Activated CD8-positive, alpha-beta memory T cell treated with anti-CD3 and anti-CD28 coated beads for 1 hour (primary cell): ENCODE results near the gene PPP1R14C.
"Not testable (repeated sequence)": the region's sequence is repeated elsewhere in the genome, so short reads cannot be mapped to it uniquely, and the experiment has no call there.

Experiments
- DNase-seq, 2 donors: peaks; one replicate each; pipeline ENCODE4 v3.0.0-alpha.2; 2020; ENCODE audit warnings: low read depth in 1 of 2; ENCODE audit errors: extremely low read depth in 1 of 2

PPP1R14C gene

DNA sequence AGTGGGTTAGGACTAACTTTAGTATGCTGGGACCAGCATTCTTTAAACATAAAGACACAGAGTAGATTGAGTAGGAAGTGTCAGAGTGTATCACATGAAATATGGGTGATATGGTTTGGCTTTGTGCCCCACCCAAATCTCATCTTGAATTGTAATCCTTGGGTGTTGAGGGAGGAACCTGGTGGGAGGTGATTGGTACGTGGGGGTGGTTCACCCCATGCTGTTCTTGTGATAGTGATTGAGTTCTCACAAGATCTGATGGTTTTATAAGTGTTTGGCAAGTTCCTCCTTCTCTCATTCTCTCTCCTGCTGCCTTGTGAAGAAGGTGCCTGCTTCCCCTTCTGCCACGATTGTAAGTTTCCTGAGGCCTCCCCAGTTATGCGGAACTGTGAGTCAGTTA lies 5.1 kb upstream of the PPP1R14C start:
- DNase-seq, result not testable (repeated sequence)

DNA sequence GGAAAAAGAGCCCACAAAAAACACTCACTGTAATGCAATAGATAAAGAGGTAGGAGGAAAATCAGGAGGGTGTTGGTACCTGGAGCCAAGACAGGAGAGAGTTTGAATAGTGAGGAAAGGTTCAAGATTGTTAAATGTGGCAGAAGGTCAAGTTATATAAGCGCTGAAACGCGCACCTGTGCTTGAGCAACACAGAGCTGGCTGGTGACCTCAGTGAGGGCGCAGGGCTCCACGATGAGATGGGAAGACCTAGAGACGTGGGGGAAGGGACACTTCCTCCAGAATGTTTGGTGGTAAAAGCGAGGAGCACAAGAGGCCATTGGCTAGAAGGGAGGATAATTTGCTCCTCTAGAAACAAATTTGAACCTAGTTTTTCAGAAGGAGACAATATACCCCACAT lies 4.2 kb upstream of the PPP1R14C start:
- DNase-seq, result no peak

DNA sequence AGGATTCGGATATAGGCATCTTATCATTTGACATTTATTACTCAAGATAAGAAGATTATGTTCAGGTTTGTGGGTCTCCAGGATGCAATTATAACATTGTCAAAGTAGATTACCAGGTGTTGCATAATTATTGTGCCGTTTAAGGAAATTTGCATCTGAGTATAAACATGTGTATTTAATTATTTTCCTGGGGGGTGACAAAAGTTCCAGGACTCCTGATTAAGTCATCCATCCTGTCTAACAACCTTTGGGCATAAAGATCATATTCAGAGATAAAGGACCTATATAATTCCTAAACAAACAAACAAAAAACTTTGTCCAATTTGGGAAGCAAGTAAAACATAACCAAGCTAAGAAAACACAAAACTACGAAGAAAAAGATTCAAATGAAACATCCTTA lies 3.3 kb upstream of the PPP1R14C start:
- no peak for DNase-seq

DNA sequence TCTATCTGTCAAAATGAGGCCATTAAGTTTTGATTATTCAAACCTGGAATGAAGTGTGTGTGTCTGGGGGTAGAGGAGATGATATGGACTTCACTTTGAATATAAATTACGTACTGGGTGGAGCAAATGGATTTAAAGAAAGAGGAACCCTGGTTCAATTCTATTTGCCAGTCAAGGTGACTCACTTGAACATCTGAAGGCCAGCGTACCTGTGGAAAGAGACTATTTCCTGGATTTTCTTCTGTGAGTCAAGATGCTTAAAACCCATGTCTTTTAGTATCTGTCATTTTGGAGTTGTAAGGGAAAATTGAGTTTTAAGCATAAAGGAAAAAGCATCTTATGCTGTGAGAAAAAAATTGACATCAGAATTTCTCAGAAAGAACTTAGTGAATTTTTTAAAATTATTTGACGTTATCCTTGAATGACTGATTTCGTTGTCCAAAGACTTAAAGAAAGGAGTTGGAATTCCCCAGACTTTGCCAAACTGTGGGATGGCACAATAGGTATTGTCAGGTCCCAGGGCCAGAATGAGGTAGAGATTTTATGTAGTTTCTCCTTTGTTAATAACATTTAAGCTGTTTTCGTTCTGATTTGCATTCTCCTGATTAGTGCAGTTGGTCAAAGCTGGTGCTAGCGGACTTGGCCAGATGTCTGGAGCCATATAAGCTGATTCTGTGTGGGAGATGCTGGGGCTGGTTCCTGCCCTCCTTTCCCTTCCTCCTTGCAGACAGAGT lies 2.4 kb upstream of the PPP1R14C start:
- no peak for DNase-seq

DNA sequence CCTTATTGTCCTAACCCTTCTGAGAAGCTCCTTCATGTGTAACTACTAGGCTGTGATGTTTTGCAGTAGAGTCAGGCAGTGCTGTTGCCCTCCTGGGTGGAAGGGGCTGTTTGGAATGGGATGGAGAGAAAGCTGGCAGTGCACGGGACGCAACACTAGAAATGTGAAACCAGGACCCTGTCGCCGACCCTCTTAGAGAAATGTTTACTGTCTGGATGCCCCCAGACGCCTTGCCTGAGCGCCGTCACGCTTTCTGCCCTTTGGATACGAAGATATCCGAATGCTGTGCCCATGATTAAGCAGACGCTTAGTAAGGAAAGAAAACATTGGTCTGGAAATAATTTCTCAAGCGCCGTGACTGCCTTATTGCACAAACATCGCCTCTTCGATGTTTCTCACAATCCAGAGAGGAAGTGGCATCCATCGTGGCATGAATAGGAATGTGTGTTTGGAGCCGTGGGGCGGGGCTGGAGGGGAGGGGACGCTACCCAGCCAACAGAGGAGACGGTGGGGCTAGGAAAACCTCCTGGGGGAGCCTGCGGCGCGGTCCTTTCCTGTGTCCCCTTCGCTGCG lies 661 bp upstream of the PPP1R14C start:
- DNase-seq, result no peak

DNA sequence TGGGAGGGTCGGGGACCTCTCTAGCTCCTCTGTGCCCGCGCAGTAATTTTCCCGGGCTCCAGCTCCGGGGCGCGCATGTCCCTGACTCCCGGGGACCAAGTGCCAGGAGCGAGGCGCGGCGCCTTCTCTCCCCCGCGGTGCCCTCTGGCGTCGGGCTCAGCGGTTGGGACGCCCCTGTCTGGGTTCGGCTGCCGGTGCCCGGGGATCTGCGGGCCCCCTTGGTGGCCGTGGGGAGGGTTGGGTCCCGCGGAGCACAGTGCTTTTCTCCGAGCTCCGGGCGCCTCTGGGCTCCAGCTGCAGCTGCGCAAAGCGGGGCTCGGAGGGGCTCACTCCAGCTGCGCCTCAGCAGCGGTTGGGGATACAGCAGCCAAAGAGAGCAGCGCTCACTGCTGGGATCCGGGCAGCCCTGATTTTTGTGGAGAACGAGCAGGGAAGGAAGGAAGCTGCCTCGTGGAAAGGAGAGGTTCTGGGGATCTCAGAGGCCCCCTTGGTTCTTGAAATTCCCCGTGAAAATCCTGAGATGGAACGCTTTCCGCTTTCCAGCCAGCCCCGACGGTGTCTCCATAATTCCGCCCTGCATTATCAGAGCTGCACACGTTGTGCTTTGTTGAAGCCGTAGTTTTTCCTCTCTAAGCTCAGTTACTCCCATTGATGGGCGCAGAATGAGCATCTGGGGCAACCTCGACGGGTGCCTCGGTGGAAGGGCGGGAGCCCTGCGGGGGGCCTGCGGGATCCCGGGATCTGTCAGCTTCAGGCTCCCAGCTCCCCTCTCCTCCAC lies 861 bp downstream of the PPP1R14C start:
- no peak for DNase-seq

DNA sequence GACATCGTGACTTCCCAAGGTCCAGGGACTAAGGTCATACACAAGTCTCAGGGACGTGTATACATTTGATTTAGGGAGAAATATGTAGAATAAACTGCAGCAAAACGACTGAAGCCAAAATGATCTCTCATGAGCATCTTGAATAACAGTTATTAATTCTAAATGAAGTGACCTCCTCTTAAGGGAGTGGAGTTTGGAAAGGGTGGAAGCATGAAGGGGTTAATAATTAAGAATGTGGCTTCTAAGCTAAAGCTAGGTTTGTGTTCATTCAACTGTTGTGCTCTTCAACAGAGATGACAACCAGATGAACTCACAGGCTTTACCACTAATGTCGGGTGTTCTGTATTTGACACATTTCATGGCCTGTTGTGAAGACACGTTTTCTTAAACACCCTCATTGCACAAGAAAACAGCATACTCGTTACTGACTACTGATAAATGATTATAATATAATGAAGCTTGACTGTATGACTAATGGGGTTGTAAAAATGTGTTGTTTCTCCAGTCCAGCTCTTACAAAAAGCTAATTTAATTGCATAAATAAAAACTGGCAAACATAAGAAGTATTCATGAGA lies 1.5 kb downstream of the PPP1R14C start:
- no peak for DNase-seq

DNA sequence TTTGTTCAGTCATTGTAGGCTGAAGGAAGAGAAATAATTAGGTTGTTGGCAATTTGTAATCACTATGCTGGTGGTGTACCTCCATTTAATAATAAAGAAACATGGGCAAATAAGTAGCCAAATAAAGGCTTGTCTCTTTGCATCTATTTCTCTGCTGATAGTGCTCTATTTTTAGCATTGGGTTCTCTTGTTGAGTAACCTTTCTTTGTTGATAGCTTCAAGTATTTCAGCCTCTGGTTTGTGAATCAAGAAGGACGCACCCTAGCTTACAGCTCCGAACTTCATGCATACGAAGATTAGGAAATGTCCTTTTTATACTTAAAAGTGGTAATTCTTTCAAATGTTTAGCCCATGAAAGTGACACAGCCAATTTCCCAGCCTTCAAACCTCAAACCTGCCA lies 2.6 kb downstream of the PPP1R14C start:
- no peak for DNase-seq

DNA sequence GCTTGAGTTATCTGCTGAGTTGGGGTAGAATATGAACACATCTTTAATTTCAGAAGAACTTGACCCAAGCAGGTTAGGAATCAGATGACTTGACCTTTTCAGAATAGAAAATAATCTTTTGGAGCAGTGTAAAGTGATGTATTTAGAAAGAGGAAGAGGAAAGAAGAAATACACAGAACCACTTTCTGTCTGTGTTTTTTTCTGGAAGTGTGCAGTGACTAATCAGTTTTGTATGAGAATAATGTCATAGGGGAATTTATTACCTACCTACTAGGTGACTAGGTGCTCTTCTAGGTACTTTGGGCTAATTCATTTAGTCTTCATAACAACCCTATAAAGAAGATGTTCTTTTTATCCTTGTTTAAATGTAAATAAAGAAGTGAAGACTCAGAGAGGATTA lies 3.0 kb downstream of the PPP1R14C start:
- no peak for DNase-seq

DNA sequence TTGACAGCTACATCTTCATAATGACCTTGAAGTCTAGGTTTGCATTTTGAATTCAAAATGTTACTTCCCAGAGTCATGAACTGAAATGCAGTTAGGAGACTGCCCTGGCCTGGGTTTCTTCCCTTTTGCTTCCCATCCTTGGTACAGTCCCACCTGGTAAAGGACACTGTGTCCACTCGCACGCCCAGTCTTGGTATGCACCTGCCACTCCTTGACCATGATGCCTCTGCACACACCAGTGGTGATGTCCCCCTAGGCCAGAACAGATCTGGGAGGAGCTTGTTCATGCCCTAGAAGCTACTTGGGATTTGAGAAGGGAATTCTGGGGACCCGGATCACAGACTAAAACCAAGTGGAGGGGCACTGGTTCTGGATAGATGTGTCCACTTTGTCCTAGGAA lies 3.6 kb downstream of the PPP1R14C start:
- DNase-seq, result no peak

DNA sequence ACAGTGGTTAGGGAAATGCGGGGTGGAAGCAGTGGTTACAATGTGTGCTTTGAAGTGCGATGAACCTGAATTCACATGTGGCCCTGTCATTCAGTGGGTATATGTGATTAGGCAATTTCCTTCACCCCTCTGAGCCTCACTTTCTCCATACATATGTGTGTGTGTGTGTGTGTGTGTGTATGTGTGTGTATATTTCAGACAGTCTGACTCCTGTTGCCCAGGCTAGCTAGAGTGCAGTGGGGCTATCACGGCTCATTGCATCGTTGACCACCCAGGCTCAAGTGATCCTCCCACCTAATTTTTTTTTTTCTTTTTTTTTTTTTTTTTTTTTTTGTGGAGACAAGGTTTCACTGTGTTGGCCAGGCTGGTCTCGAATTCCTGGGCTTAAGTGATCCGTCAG lies 6.3 kb downstream of the PPP1R14C start:
- DNase-seq, result no peak

DNA sequence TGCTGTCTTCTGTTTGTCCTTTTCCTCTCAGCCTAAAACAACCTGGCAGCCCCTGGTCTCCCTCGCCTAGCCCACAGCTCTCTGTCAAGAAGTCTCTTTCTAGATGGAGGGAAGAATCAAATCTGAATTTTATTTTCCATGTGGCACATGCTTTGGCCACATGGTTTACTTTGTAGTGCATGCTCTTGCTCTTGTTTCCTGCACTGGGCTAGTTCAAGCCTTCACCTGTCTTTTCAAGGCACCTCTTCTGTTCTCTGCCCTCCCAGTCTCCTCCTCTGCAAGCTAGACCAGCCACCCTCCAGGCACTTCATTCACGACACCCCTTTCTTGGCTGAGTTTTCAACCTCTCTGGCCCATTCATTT lies 7.6 kb downstream of the PPP1R14C start:
- no peak for DNase-seq

DNA sequence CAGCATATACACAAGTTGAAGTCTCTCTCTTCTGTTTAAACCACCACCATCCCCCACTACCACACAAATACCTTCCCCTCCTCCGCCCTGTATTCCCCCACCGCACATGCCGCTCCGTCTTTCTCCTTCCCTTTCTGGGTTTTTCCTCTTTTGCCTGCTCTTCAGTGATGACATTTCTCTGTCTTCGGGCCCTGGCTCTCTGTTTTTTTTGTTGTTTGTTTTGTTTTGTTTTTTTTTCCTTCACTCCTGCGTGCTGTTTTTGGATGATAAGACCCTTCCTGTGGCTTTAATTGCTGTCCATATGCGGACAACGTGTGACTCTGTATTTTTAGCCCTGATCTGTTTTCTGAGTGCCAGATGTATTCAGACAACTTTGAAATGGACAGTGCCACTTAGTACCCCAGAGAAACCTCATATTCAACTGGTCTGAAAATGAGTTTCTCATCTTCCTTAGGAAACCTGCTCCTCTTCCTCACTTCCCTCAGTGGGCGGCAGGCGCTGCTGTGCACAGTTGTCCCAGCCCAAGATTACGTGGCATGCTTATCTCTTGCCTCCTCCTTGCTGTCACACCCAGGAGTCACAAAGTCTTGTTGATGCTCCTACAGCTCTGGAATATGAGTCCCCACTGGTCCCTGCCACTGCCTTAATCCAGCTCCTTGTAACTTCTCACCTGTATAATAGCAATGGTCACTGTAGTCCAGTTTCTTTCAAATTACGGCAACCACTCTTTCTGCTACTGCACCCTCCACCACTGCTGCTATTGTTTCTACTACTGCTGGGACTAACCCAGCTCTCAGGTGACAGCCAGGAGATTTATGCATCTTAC lies 8.2 kb downstream of the PPP1R14C start:
- no peak for DNase-seq

DNA sequence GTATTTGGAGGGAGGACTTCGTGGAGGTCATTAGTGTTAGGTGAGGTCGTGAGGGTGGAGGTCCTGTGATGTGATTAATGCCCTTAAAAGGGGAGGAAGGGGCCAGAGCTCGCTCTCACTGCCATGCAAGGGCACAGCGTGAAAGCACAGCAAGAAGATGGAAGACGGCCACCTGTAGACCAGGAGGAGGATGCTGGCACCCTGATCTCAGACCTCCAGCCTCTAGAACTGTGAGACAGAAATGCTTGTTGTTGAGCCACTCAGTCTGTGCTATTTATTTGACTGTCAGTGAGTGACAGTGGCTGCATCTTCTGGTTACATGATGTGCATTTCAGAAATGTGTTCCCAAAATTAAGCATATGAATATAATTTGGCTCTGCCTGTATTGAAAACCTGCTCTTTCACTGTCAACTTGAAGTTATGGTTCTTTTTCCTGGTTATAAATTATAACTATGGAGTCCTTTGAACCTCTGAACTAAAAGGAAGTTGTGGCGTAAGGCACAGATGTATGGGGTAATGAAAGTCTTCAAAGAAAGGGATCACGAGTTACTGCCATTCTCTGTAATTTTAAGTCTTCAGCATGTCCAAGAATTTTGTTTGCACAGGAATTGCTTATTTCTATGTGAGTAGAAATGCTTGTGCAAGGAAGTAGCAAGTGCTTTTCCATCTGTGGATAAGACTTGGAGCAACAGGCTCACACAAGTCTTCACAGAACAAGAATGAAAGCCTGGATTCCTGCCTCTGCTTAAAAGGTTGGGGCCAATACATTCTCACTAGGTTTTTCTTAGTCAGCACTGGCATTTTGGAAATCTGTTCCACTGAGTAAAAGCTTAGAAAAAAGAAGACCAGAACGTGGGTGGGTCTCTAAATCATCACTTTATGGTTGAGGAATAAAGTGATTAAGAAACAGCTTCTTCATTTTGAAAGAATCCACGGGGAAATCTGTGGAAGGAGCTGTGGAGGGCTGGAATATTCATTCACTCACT lies 10.3 kb downstream of the PPP1R14C start:
- DNase-seq, result no peak

DNA sequence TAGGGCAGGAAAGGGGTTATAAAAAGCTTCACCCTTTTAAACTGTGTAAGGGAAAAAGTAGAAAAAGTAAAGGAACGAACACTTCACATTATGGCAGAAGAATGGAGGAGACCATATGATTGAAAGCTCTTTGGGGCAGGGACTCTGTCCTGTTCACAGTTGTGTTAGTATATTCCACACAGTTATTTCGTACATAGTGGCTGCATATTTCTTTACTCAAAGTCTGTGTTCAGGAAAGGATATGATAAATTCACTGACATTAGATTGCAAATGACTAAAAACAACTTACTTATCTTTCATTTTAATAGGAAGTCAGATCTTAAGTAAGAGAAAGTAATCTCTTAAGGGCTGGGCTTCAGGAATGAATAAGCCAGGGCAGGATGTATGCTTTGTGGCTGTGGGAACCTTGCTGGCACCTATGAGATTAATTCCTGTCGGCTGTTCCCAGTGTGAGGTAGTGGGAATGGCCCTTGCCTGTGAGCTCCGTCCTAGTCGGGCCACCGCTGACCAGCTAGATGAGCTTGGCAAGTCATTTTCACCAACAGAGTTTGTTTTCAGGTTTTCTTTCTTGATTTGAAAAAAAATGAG lies 11.2 kb downstream of the PPP1R14C start:
- DNase-seq, result no peak

DNA sequence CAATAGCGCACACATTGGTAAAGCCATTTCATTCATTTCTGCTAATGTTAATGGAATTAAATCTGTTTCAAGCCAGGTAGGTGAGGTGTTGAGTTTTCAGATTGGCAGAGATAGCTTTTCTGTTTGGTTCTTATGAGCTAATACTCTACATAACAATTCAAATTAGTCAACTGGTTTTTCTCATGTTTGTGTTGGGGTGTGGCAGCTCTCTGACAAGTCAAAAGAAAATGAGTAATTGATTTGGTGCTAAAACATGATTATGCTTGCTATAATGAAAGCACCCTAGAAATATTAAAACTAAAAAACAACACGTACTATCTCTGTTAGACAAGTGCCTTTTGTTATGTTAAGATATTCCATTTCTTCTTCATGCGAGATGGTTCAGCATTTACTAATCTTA lies 13.6 kb downstream of the PPP1R14C start:
- DNase-seq, result no peak

DNA sequence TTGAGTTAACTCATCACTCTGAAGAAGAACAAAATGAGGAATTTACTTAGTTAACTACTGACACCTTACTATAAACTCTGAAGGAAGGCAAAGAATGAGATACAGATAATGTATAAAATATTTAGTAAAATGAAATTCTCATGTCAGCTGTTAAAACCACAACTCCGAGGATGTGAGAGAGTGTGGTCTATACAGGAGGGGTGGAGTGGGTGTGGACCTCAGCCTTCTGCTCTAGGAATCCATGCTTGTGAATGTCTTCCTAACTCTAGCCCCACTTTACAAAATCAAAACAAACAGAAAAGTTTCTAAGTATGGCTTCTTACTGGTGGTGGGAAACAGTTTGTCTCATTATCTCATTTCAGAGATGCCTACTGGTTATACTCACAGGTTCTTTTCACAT lies 14.2 kb downstream of the PPP1R14C start:
- DNase-seq, result no peak

DNA sequence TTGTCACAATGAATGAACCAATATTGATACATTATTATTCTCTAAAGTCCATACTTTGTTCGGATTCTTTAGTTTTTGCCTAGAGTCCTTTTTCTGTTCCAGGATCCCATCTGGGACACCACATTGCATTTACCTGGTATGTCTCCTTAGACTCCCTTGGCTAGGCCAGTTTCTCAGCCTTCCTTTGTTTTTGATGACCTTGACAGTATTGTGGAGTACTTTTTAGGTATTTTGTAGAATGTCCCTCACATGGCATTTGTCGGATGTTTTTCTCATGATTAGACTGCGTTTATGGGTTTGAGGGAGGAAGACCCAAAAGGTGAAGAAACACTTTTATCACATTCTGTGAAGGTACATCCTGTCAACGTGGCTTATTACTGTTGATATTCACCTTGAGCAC lies 16.9 kb downstream of the PPP1R14C start:
- DNase-seq, result no peak

DNA sequence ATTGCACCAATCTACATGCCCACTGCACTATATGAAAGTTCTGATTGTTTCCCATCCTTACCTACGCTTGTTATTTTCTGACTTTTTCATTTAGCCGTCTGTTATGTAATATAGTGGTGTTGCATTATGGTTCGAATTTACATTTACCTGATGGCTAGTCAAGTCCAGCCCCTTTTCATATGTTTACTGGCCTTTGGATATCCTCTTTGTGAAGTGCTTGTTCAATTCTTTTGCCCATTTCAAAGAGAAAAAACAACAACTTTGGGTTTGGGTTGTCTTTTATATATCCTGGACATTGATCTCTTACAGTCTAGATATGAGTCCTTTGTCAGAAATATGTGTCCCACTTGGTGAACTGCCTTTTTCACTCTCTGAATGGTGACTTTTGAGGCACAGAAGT lies 21.1 kb downstream of the PPP1R14C start:
- DNase-seq, result no peak
